ENCODE measurements around the gene LDB3. TPM values are rescaled to one million over a fixed set of nuclear protein-coding genes. Genes with fewer than 3 reads are reported as not detected.

Gene LDB3
- total RNA-seq, 6 donors from 2014 or later, result 0.67 to 2.1 (median 1.1) TPM

- H3K4me1 ChIP-seq, result peaks cover 5 to 22% (median 19%) of the 10 kb centered on the region in 4 donors
- no peak for ATAC-seq (ENCODE audit: low FRiP score in 2 of 2)
- TF ChIP-seq POLR2A (IDR thresholded peaks at IDR 0.05), result no peak
- DNase-seq, result no peak
- H3K27me3 ChIP-seq, result no peaks in the 10 kb centered on the region
- 75 to 88% methylated on average over 1 of the region's 1 CpG for WGBS, 2 donors
- no peaks in the 10 kb centered on the region for H3K36me3 ChIP-seq
- H3K9me3 ChIP-seq, result no peaks in the 10 kb centered on the region
- no peak overlapping the region for H3K27ac ChIP-seq
- no peak overlapping the region for H3K4me3 ChIP-seq
These were observed 114.5 kb downstream of the LDB3 start for GRCh38 chr10:86782701-86783418.

GRCh38 chr10:86785037-86785436, 116.7 kb downstream of the LDB3 start:
- WGBS, 2 donors, result 71 to 89% methylated on average over 4 of the region's 4 CpGs
- Histone ChIP-seq H3K4me3 (no peak overlapping the region), H3K36me3 (no peaks in the 10 kb centered on the region), H3K4me1 (peaks cover 5 to 21% (median 17%) of the 10 kb centered on the region in 4 donors), H3K9me3 (no peaks in the 10 kb centered on the region), H3K27ac (no peak overlapping the region), H3K27me3 (no peaks in the 10 kb centered on the region)
- DNase-seq (no peak), ATAC-seq (ENCODE audit: low FRiP score in 2 of 2) (no peak)
- TF ChIP-seq EP300 (IDR thresholded peaks at IDR 0.05) (no peak), POLR2AphosphoS5 (IDR thresholded peaks at IDR 0.05) (no peak), POLR2A (IDR thresholded peaks at IDR 0.05) (no peak), CTCF (IDR thresholded peaks at IDR 0.05) (no peak)

Other genes with a start within 250 kb of the LDB3 start
- 10 to 100 TPM; 24.5 to 55.2 (median 38.1) TPM for gene WAPL, start 146.7 kb upstream of the LDB3 start, total RNA-seq
- not detected for gene OPN4, start 14.0 kb upstream of the LDB3 start, total RNA-seq
- gene BMPR1A, start 88.1 kb downstream of the LDB3 start, total RNA-seq, result 10 to 100 TPM; 12.9 to 37.4 (median 30.6) TPM

Measured in upper lobe of left lung (tissue), 6 donors.